Mesodermal cell (in vitro differentiated cells): Measurements from ENCODE around the gene DPP6.
"Not testable (repeated sequence)": the region's sequence is repeated elsewhere in the genome, so short reads cannot be mapped to it uniquely, and the experiment has no call there.

Experiments
- H3K27ac ChIP-seq: 2 replicates; pipeline ENCODE4 v1.7.0; 2013; ENCODE audit warnings: mild to moderate bottlenecking, low read depth, low read length, moderate library complexity; ENCODE audit not compliant: severe bottlenecking
- H3K36me3 ChIP-seq: 2 replicates; pipeline ENCODE4 v1.7.1; 2013; ENCODE audit warnings: mild to moderate bottlenecking, low read length, moderate library complexity; ENCODE audit not compliant: control insufficient read depth, insufficient read depth
- H3K4me1 ChIP-seq: one replicate; pipeline ENCODE4 v1.7.1; 2013; ENCODE audit warnings: mild to moderate bottlenecking, low read length; ENCODE audit not compliant: insufficient read depth, control insufficient read depth, poor library complexity, severe bottlenecking
- H3K4me3 ChIP-seq: 2 replicates; pipeline ENCODE4 v1.7.0; 2013; ENCODE audit warnings: low read length, control low read depth, mild to moderate bottlenecking; ENCODE audit not compliant: insufficient read depth, poor library complexity, severe bottlenecking; ENCODE audit errors: extremely low read depth
- H3K9me3 ChIP-seq: 2 replicates; pipeline ENCODE4 v1.7.1; 2013; ENCODE audit warnings: mild to moderate bottlenecking, low read length, moderate library complexity; ENCODE audit not compliant: control insufficient read depth
- WGBS, 2 experiments: methylation state at CpG; one replicate each; pipeline ENCODE4 v1.1.5; 2013; ENCODE audit warnings: missing lambda C conversion rate in 2 of 2; ENCODE audit not compliant: insufficient coverage in 2 of 2; 5-methylcytosine and 5-hydroxymethylcytosine counted together

DPP6 gene

DNA sequence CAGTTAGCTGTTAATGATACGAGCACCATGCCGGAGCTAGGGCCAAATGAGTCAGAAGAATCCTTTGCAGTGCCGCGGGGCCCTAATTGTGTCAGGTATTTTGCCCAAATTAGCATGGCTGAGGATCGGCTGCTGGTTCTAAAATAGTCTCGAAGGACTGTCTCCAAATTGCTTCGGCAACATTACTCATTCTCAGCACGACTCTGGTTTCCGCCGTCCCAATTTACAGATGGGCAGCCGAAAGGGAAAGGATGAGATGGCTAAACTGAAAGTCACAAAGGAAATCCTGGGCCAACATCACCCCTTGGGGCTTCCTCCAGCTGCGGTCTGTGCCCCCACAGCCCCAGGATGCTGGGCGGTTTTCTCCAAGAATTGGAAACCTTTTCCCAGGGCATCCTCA is 599.3 kb downstream of the DPP6 start:
- Histone ChIP-seq H3K27ac (no peak overlapping the region), H3K9me3 (no peaks in the 10 kb centered on the region), H3K36me3 (no peaks in the 10 kb centered on the region), H3K4me1 (no peaks in the 10 kb centered on the region), H3K4me3 (no peak overlapping the region)
- WGBS, 2 experiments = 85 to 86% methylated on average over 13 of the region's 13 CpGs

DNA sequence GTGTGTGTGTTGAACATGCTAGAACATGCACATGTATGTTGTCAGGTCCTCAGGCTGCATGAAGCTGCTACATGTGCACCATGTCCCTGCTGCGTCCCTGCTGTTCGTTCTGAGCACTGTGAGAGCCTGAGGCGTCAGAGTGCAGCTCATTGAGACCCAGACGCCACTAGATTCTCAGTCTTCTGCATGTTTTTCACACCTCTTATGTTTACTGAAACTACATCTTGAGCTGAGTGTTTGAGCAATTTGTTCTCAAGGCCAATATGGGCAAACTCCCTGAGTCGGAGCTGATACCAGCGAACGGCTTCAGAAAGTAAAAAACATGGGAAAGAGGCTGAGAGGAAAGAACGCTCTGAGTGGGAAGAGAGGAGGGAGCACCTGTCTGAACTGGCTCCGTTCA is 600.4 kb downstream of the DPP6 start:
- H3K9me3 ChIP-seq = no peaks in the 10 kb centered on the region
- H3K4me1 ChIP-seq = no peaks in the 10 kb centered on the region
- no peak overlapping the region for H3K4me3 ChIP-seq
- H3K36me3 ChIP-seq = no peaks in the 10 kb centered on the region
- WGBS, 2 experiments = 82 to 92% methylated on average over 5 to 8 of the region's 9 CpGs
- no peak overlapping the region for H3K27ac ChIP-seq

- Histone ChIP-seq H3K27ac (no peak overlapping the region), H3K9me3 (no peaks in the 10 kb centered on the region), H3K36me3 (no peaks in the 10 kb centered on the region), H3K4me1 (no peaks in the 10 kb centered on the region), H3K4me3 (no peak overlapping the region)
- WGBS, 2 experiments = 100% methylated on average over 1 of the region's 1 CpG
Measured at GRCh38 chr7:154653281-154653680, 601.1 kb downstream of the DPP6 start.

- Histone ChIP-seq H3K27ac (no peak overlapping the region), H3K9me3 (no peaks in the 10 kb centered on the region), H3K4me1 (no peaks in the 10 kb centered on the region), H3K4me3 (no peak overlapping the region), H3K36me3 (no peaks in the 10 kb centered on the region)
- WGBS, 2 experiments = 87 to 94% methylated on average over 7 to 10 of the region's 10 CpGs
Measured at GRCh38 chr7:154656618-154657017, 604.4 kb downstream of the DPP6 start.

GRCh38 chr7:154666768-154667167 is 614.6 kb downstream of the DPP6 start:
- no CpG with 5 or more reads among the region's 1 CpG for WGBS, 2 experiments

DNA sequence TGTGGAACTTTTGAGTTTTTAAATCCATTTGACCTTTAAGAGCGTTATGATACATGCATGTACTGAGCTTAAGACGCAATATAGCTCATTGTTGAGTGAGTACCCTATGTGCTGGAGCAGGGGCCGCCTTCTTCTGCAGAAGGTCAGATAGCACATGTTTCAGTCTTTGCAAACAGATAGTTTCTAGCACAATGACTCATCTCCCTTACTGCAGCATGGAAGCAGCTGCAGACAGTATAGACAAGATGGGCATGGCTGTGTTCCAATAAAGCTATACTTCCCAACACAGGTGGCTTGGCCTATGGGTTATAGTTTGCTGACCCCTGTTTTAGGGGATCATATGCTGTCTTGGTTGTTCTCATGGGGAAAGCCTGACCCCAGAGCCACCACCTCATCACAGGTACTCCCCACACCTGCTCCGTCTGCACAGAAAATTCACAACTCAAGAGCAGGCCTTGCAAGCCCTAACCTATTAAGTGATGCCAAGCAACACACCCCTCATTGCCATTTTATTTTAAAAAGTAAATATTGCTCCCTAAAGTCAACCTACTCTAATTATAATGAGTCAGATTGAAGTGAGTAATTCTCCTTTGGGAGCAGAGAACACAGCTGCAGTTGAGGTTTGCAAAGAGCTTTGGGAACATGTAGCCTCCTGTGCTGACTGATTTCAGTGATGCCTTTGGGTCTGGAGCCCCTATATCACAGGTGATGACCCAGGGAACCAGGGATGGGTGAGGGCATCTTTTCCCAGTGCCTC is 620.6 kb downstream of the DPP6 start:
- Histone ChIP-seq H3K4me3 (no peak overlapping the region), H3K36me3 (no peaks in the 10 kb centered on the region), H3K9me3 (no peaks in the 10 kb centered on the region), H3K4me1 (no peaks in the 10 kb centered on the region), H3K27ac (no peak overlapping the region)
- 90 to 97% methylated on average over 4 of the region's 4 CpGs for WGBS, 2 experiments

More at GRCh38 chr7:154666768-154667167, 614.6 kb downstream of the DPP6 start:
- Histone ChIP-seq H3K27ac (no peak overlapping the region), H3K9me3 (peaks cover 6% of the 10 kb centered on the region), H3K4me3 (no peak overlapping the region), H3K36me3 (no peaks in the 10 kb centered on the region), H3K4me1 (no peaks in the 10 kb centered on the region)

DNA sequence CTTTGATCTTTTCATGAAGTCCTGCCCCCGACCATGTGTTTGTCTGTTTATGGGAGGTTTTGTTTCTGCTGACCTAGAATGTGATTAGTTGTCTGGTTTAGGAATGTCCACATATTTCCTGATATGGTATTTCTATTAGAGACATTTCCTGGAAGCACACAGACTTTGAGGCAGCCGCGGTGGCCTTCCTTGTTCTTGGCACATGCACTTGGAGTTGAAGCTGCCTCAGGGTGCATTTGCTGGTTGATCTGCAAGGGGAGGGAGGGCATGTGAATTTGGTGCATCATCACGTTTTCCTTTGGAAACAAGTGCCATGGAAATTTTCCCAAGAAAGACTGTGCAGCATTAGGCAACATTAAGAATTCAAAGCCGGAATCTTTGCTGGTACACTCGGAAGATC is 622.0 kb downstream of the DPP6 start:
- Histone ChIP-seq H3K4me3 (no peak overlapping the region), H3K27ac (no peak overlapping the region), H3K36me3 (no peaks in the 10 kb centered on the region), H3K4me1 (no peaks in the 10 kb centered on the region), H3K9me3 (no peaks in the 10 kb centered on the region)
- 84 to 88% methylated on average over 5 of the region's 6 CpGs for WGBS, 2 experiments

- Histone ChIP-seq H3K27ac (no peak overlapping the region), H3K9me3 (no peaks in the 10 kb centered on the region), H3K4me3 (no peak overlapping the region), H3K36me3 (no peaks in the 10 kb centered on the region), H3K4me1 (no peaks in the 10 kb centered on the region)
- WGBS, 2 experiments = 88% methylated on average over 5 to 10 of the region's 10 CpGs
Measured at GRCh38 chr7:154675560-154675959, 623.4 kb downstream of the DPP6 start.

DNA sequence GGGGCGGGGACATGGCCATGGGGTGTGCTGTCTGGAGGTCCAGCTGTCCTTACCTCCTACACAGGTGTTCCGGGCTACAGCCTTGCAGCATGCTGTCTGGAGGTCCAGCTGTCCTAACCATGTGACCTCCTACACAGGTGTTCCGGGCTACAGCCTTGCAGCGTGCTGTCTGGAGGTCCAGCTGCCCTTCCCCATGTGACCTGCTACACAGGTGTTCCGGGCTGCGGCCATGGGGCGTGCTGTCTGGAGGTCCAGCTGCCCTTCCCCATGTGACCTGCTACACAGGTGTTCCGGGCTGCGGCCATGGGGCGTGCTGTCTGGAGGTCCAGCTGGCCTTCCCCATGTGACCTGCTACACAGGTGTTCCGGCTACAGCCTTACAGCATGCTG is 623.8 kb downstream of the DPP6 start:
- H3K27ac ChIP-seq, H3K4me1 ChIP-seq, H3K4me3 ChIP-seq, H3K36me3 ChIP-seq, H3K9me3 ChIP-seq: not testable (repeated sequence)
- WGBS, 2 experiments = 86 to 96% methylated on average over 4 to 10 of the region's 11 CpGs

DNA sequence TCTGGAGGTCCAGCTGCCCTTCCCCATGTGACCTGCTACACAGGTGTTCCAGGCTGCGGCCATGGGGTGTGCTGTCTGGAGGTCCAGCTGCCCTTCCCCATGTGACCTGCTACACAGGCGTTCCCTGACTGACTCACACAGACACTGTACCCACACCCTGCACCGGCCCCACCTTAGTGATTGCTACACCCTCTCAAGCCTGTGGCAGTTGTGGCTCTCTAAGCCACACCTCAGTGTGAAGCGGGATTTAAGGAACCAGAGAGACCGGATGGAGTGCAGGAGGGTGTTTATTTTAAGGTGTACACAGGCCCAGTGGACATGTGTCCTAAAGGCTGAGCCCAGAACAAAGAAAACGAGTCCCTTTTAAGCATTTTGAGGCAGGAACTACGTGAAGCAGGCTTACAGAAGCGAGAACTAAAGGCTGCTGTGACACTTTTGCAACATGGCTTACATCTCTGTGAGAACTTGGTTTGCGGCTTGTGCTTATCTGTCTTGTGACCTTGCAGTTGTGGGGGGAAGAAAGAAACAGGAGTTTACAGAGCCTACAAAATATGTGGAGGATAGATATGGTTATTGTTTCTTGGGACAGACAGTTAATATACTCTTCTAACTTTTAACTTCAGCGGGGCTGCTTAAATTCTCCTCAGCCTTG is 624.4 kb downstream of the DPP6 start:
- Histone ChIP-seq H3K9me3 (no peaks in the 10 kb centered on the region), H3K36me3 (no peaks in the 10 kb centered on the region), H3K27ac (no peak overlapping the region), H3K4me1 (no peaks in the 10 kb centered on the region), H3K4me3 (no peak overlapping the region)
- 84 to 87% methylated on average over 8 of the region's 10 CpGs for WGBS, 2 experiments

DNA sequence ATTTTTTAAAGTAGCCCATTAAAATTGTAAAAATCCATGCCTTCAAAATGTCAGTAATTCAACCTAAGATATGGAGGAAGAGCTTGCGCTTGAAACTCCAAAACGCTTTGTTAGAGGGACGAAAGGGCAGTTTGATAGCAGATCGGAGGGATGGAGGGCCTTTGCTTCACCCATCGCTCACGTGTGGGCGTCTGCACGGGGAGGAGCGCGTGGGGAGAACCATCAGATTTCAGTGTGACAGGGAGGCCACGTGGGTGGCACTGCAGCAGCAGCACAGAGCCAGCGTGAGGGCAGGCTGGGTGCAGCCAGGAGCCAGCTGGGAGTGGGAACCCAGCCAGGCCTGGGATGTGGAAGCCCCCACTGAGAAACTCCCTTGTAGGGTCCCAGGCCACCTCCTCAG is 625.3 kb downstream of the DPP6 start:
- Histone ChIP-seq H3K4me3 (no peak overlapping the region), H3K9me3 (no peaks in the 10 kb centered on the region), H3K36me3 (no peaks in the 10 kb centered on the region), H3K27ac (no peak overlapping the region), H3K4me1 (no peaks in the 10 kb centered on the region)
- 90 to 91% methylated on average over 12 of the region's 12 CpGs for WGBS, 2 experiments
